ENCODE data around the gene TFDP2. TPM values are rescaled to one million over a fixed set of nuclear protein-coding genes. Genes with fewer than 3 reads are reported as not detected.

The TFDP2 gene
- total RNA-seq, 1 experiment from 2014 or later, result 48.2 TPM

DNA sequence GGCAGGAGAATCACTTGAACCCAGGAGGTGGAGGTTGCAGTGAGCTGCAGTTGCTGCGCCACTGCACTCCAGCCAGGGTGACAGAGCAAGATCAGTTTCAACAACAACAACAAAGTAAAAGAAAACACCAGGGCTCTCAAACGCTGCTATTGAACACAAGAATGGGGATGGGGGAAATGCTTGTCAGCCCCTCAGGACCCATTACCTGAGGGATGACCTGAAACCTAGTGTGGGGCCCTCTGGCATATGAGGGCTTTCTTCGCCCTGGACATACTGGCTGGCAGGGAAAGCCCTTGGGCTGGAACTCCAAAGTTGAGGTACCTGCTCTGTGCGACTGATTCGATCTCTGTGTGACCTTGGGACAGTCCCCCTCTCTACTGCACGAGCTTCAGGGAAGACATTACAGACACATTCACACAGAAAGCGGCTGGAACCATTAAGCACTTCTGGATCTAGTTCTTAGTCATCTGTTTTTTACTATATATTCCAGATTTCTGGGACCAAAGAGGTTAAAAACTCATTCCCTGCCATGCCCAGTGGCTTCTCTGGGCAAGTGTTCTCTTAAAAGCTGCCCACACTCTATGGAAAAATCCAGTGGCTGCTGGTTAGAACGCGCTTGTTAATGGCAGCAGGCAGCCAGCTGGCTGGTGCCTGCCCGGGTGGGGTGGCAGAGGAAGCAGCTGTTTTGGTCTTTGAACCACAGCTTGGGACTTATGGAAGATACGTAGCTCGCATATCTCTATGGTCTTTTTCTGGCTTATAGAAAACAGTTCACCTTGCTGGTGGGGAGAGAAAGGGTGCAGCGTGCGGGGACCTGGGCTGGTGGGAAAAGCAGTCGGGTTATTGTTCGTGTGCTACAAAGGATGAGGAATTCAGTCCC lies 215.7 kb downstream of the TFDP2 start:
- DNase-seq (ENCODE audit: low spot score) (no peak), ATAC-seq (no peak)
- H3K4me3 Mint-ChIP-seq, result no peak overlapping the region
- H3K27ac Mint-ChIP-seq, result 0 out of 2 replicates have a peak overlapping the region, but pooled peaks have one; percentile 26
- H3K27me3 Mint-ChIP-seq (ENCODE audit: low read depth), result no peaks in the 10 kb centered on the region; the same call in 1 of the 2 replicates
- H3K4me1 Mint-ChIP-seq, result peaks cover 7% of the 10 kb centered on the region
- no peaks in the 10 kb centered on the region for H3K36me3 Mint-ChIP-seq
- CTCF ChIA-PET, result interaction anchor here (0.6 kb wide), 1 partner anchor 63 kb away, joined by 3 read pairs; no protein-coding TSS in a partner anchor
- POLR2A ChIA-PET, result no interaction called here
- H3K9me3 Mint-ChIP-seq, result no peaks in the 10 kb centered on the region
- TF ChIP-seq NR3C1 (CRISPR knock-in tag; conservative IDR thresholded peaks at IDR 0.05; ENCODE audit: low read depth) (no peak), ATF1 (CRISPR knock-in tag; IDR thresholded peaks at IDR 0.05) (no peak), IRF2 (CRISPR knock-in tag; IDR thresholded peaks at IDR 0.05; ENCODE audit: borderline replicate concordance, low read depth) (no peak), ZNF671 (CRISPR knock-in tag; IDR thresholded peaks at IDR 0.05) (no peak), RELA (CRISPR knock-in tag; IDR thresholded peaks at IDR 0.05; ENCODE audit: borderline replicate concordance) (no peak), JAZF1 (CRISPR knock-in tag; IDR thresholded peaks at IDR 0.05) (no peak), ETV6 (CRISPR knock-in tag; IDR thresholded peaks at IDR 0.05) (no peak), TCF7 (CRISPR knock-in tag; IDR thresholded peaks at IDR 0.05; ENCODE audit: low read depth) (no peak), CBFB (CRISPR knock-in tag; IDR thresholded peaks at IDR 0.05; ENCODE audit: low read depth) (no peak), KAT7 (CRISPR knock-in tag; IDR thresholded peaks at IDR 0.05; ENCODE audit: borderline replicate concordance) (no peak)
- TF ChIP-seq, protein P1, sequence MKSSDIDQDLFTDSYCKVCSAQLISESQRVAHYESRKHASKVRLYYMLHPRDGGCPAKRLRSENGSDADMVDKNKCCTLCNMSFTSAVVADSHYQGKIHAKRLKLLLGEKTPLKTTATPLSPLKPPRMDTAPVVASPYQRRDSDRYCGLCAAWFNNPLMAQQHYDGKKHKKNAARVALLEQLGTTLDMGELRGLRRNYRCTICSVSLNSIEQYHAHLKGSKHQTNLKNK (CRISPR knock-in tag; IDR thresholded peaks at IDR 0.05), result no peak
- TF ChIP-seq, protein P2, sequence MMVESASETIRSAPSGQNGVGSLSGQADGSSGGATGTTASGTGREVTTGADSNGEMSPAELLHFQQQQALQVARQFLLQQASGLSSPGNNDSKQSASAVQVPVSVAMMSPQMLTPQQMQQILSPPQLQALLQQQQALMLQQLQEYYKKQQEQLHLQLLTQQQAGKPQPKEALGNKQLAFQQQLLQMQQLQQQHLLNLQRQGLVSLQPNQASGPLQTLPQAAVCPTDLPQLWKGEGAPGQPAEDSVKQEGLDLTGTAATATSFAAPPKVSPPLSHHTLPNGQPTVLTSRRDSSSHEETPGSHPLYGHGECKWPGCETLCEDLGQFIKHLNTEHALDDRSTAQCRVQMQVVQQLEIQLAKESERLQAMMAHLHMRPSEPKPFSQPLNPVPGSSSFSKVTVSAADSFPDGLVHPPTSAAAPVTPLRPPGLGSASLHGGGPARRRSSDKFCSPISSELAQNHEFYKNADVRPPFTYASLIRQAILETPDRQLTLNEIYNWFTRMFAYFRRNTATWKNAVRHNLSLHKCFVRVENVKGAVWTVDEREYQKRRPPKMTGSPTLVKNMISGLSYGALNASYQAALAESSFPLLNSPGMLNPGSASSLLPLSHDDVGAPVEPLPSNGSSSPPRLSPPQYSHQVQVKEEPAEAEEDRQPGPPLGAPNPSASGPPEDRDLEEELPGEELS (CRISPR knock-in tag; IDR thresholded peaks at IDR 0.05), result no peak
- TF ChIP-seq, protein P3, sequence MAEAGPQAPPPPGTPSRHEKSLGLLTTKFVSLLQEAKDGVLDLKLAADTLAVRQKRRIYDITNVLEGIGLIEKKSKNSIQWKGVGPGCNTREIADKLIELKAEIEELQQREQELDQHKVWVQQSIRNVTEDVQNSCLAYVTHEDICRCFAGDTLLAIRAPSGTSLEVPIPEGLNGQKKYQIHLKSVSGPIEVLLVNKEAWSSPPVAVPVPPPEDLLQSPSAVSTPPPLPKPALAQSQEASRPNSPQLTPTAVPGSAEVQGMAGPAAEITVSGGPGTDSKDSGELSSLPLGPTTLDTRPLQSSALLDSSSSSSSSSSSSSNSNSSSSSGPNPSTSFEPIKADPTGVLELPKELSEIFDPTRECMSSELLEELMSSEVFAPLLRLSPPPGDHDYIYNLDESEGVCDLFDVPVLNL (CRISPR knock-in tag; IDR thresholded peaks at IDR 0.05; ENCODE audit: borderline replicate concordance, low read depth), result no peak
- TF ChIP-seq, protein P4, sequence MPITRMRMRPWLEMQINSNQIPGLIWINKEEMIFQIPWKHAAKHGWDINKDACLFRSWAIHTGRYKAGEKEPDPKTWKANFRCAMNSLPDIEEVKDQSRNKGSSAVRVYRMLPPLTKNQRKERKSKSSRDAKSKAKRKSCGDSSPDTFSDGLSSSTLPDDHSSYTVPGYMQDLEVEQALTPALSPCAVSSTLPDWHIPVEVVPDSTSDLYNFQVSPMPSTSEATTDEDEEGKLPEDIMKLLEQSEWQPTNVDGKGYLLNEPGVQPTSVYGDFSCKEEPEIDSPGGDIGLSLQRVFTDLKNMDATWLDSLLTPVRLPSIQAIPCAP (CRISPR knock-in tag; IDR thresholded peaks at IDR 0.05), result no peak
- TF ChIP-seq, protein P5, sequence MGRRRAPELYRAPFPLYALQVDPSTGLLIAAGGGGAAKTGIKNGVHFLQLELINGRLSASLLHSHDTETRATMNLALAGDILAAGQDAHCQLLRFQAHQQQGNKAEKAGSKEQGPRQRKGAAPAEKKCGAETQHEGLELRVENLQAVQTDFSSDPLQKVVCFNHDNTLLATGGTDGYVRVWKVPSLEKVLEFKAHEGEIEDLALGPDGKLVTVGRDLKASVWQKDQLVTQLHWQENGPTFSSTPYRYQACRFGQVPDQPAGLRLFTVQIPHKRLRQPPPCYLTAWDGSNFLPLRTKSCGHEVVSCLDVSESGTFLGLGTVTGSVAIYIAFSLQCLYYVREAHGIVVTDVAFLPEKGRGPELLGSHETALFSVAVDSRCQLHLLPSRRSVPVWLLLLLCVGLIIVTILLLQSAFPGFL (CRISPR knock-in tag; IDR thresholded peaks at IDR 0.05; ENCODE audit: borderline replicate concordance), result no peak

DNA sequence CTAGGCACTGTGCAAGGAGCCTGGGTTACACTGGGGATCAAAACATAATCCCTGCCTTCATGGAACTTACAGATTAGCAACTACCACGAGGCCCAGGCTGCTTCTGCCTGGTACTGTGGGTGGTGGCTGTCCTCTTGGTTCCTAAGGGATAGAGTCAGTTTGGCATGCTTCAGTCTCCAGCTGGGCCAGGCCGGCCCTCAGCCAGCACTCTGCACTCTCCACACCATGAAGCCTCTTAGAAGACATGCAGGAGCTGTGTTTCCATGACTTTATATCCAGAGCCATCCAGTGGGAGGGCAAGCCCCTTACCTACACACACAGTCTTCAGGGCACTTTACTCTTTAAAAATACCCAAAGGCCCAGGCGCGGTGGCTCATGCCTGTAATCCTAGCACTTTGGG lies 218.5 kb downstream of the TFDP2 start:
- H3K4me1 Mint-ChIP-seq, result peaks cover 8% of the 10 kb centered on the region
- no peaks in the 10 kb centered on the region for H3K9me3 Mint-ChIP-seq
- no peak overlapping the region for H3K27ac Mint-ChIP-seq
- no peaks in the 10 kb centered on the region; the same call in 1 of the 2 replicates for H3K27me3 Mint-ChIP-seq (ENCODE audit: low read depth)
- CTCF ChIA-PET, result interaction anchor here (0.9 kb wide), 1 partner anchor 286 kb away, joined by 3 read pairs; no protein-coding TSS in a partner anchor
- TF ChIP-seq ZNF671 (CRISPR knock-in tag; IDR thresholded peaks at IDR 0.05), result no peak
- TF ChIP-seq, protein P6, sequence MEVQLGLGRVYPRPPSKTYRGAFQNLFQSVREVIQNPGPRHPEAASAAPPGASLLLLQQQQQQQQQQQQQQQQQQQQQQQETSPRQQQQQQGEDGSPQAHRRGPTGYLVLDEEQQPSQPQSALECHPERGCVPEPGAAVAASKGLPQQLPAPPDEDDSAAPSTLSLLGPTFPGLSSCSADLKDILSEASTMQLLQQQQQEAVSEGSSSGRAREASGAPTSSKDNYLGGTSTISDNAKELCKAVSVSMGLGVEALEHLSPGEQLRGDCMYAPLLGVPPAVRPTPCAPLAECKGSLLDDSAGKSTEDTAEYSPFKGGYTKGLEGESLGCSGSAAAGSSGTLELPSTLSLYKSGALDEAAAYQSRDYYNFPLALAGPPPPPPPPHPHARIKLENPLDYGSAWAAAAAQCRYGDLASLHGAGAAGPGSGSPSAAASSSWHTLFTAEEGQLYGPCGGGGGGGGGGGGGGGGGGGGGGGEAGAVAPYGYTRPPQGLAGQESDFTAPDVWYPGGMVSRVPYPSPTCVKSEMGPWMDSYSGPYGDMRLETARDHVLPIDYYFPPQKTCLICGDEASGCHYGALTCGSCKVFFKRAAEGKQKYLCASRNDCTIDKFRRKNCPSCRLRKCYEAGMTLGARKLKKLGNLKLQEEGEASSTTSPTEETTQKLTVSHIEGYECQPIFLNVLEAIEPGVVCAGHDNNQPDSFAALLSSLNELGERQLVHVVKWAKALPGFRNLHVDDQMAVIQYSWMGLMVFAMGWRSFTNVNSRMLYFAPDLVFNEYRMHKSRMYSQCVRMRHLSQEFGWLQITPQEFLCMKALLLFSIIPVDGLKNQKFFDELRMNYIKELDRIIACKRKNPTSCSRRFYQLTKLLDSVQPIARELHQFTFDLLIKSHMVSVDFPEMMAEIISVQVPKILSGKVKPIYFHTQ (CRISPR knock-in tag; IDR thresholded peaks at IDR 0.05), result no peak
- TF ChIP-seq ZNF138 (CRISPR knock-in tag; conservative IDR thresholded peaks at IDR 0.05), result no peak
- no peak for TF ChIP-seq ZNF121 (CRISPR knock-in tag; IDR thresholded peaks at IDR 0.05)
- H3K36me3 Mint-ChIP-seq, result peaks cover 10% of the 10 kb centered on the region
- POLR2A ChIA-PET, result no interaction called here
- no peak for DNase-seq (ENCODE audit: low spot score)
- ATAC-seq, result no peak
- no peak overlapping the region for H3K4me3 Mint-ChIP-seq

Measured in WTC11 (cell line).